Inflammatory macrophage treated with lipopolysaccharide for 4 hours (primary cell): ENCODE results near the gene ZCCHC2.
A peak's percentile ranks its signal among the peaks of the same experiment; 100 is the strongest.

Experiments used
- DNase-seq: peaks from one replicate; pipeline ENCODE4 v3.0.0-alpha.2; 2020

Gene ZCCHC2

GRCh38 chr18:62583376-62583775, 60.6 kb downstream of the ZCCHC2 start:
- peak; percentile 69 for DNase-seq

- peak; percentile 84 for DNase-seq
These were observed 61.7 kb downstream of the ZCCHC2 start for GRCh38 chr18:62584241-62585120.

GRCh38 chr18:62585274-62586150, 62.7 kb downstream of the ZCCHC2 start:
- DNase-seq, result no peak

- peak; percentile 71 for DNase-seq
These were observed 63.4 kb downstream of the ZCCHC2 start for GRCh38 chr18:62586151-62586774.

GRCh38 chr18:62586781-62587487, 64.1 kb downstream of the ZCCHC2 start:
- DNase-seq, result no peak

- no peak for DNase-seq
These were observed 64.9 kb downstream of the ZCCHC2 start for GRCh38 chr18:62587689-62588088.

GRCh38 chr18:62588217-62588616, 65.4 kb downstream of the ZCCHC2 start:
- DNase-seq, result no peak

- DNase-seq, result no peak
These were observed 68.2 kb downstream of the ZCCHC2 start for GRCh38 chr18:62590799-62591590.

GRCh38 chr18:62596145-62597005, 73.5 kb downstream of the ZCCHC2 start:
- no peak for DNase-seq

- no peak for DNase-seq
These were observed 79.0 kb downstream of the ZCCHC2 start for GRCh38 chr18:62601871-62602270.

GRCh38 chr18:62602706-62603105, 79.9 kb downstream of the ZCCHC2 start:
- no peak for DNase-seq

GRCh38 chr18:62603211-62603610, 80.4 kb downstream of the ZCCHC2 start:
- DNase-seq, result no peak

GRCh38 chr18:62603979-62604378, 81.2 kb downstream of the ZCCHC2 start:
- no peak for DNase-seq

- DNase-seq, result no peak
These were observed 82.9 kb downstream of the ZCCHC2 start for GRCh38 chr18:62605685-62606084.

GRCh38 chr18:62606106-62606505, 83.3 kb downstream of the ZCCHC2 start:
- no peak for DNase-seq

GRCh38 chr18:62607302-62607701, 84.5 kb downstream of the ZCCHC2 start:
- DNase-seq, result no peak

- DNase-seq, result no peak
These were observed 85.0 kb downstream of the ZCCHC2 start for GRCh38 chr18:62607708-62608428.

GRCh38 chr18:62609764-62610163, 86.9 kb downstream of the ZCCHC2 start:
- no peak for DNase-seq

- DNase-seq, result peak; percentile 39
These were observed 87.5 kb downstream of the ZCCHC2 start for GRCh38 chr18:62610351-62610700.
